ENCODE results near the gene CAPN12.
"Not testable (repeated sequence)": the region's sequence is repeated elsewhere in the genome, so short reads cannot be mapped to it uniquely, and the experiment has no call there.

CAPN12 gene

GRCh38 chr19:38770949-38771275 is 26.6 kb upstream of the CAPN12 start:
- not testable (repeated sequence) for DNase-seq

GRCh38 chr19:38770228-38770948 is 26.1 kb upstream of the CAPN12 start:
- DNase-seq: not testable (repeated sequence)

- DNase-seq: no peak
Observed at GRCh38 chr19:38769635-38770211, 25.4 kb upstream of the CAPN12 start.

DNA sequence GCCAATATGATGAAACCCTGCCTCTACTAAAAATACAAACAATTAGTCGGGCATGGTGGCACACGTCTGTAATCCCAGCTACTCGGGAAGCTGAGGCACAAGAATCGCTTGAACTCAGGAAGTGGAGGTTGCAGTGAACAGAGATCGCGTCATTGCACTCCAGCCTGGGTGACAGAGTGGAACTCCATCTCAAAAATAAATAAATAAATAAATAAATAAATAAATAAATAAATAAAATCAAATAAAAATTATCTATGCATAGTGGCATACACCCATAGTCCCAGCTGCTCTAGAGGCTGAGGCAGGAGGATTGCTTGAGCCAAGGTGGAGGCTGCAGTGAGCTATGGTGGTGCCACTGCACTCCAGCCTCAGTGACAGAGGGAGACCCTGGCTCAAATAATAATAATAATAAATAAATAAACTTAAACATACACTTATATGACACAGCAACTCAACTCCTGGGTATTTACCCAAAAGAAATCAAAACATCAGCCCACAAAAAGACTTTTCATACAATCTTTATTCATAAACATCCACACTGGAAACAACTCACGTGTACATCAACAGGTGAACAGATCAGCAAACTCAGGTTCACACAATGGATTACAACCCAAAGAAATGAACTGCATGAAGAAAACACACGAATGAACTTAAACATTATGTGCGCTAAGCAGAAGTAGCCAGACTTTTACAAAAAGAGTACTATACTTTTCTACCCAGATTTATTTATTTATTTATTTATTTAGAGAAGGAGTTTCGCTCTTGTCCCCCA is 22.2 kb upstream of the CAPN12 start:
- DNase-seq: no peak

DNA sequence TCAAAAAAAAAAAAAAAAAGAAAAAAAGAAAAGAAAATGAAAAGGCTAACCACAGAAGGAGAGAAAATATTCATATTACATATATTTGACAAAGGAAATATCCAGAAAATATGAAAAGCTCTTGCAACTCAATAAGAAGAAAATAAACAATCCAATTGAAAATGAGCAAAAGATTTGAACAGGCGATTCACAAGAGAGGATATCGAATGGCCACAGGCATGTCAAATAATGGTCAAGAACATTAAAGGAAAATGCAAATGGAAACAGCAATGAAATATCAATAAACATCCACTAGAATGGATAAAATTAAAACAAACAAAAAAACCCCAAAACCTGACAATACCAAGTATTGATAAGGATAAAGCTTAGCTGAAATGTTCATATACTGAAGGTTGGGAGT is 20.9 kb upstream of the CAPN12 start:
- no peak for DNase-seq

DNA sequence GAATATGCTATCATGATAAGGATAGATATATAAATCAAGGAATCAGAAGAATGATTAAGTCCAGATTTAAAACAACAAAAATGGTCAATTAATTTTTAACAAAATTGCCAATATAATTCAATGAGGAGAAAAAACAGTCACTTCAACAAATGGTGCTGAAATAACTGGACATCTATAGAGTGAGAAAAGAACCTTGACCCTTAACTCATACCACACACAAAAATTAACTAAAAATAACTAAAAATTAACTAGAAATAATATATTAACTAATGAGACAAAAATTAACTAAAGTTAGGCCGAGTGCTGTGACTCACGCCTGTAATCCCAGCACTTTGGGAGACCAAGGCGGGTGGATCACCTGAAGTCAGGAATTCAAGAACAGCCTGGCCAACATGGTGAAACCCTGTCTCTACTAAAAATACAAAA is 19.5 kb upstream of the CAPN12 start:
- no peak for DNase-seq

DNA sequence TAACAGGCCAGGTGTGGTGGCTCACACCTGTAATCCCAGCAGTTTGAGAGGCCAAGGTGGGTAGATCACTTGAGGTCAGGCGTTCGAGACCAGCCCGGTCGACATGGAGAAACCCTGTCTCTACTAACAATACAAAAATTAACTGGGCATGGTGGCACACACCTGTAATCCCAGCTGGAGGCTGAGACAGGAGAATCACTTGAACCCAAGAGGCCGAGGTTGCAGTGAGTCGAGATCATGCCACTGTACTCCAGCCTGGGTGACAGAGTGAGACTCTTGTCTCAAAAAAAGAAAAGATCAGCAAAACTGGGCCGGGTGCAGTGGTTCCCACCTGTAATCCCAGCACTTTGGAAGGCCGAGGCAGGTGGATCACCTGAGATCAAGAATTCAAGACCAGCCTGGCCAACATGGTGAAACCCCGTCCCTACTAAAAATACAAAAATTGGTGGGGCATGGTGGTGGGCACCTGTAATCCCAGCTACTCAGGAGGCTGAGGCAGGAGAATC is 17.7 kb upstream of the CAPN12 start:
- DNase-seq: not testable (repeated sequence)

GRCh38 chr19:38760805-38761517 is 16.7 kb upstream of the CAPN12 start:
- DNase-seq: not testable (repeated sequence)

- no peak for DNase-seq
Observed at GRCh38 chr19:38759590-38760003, 15.3 kb upstream of the CAPN12 start.

DNA sequence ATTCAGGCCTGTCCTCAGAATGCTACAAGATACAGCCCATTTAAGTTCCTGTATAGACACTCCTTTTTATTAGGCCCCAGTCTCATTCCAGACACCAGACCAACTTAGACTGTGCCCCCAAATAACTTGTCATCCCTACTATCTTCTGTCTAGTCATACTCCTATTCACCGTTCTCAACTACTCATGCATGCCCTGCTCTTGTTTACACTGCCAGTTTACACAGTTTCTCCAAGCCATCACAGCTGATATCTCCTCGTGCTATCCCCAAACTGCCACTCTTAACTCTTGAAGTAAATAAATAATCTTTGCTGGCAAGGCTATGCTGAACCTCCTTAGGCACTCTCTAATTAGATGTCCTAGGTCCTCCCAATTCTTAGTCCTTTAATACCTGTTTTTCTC is 9.9 kb upstream of the CAPN12 start:
- DNase-seq: not testable (repeated sequence)

DNA sequence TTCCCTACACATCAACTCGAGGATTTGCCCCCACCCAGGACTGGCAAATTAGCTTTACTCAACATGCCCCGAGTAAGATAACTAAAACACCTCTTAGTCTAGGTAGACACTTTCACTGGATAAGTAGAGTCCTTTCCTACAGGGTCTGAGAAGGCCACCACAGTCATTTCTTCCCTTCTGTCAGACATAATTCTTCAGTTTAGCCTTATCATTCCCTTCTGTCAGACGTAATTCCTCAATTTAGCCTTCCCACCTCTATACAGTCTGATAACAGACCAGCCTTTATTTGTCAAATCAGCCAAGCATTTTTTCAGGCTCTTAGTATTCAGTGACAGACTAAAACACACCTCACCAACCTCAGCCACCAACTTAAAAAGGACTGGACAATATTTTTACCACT is 9.5 kb upstream of the CAPN12 start:
- DNase-seq: not testable (repeated sequence)

DNA sequence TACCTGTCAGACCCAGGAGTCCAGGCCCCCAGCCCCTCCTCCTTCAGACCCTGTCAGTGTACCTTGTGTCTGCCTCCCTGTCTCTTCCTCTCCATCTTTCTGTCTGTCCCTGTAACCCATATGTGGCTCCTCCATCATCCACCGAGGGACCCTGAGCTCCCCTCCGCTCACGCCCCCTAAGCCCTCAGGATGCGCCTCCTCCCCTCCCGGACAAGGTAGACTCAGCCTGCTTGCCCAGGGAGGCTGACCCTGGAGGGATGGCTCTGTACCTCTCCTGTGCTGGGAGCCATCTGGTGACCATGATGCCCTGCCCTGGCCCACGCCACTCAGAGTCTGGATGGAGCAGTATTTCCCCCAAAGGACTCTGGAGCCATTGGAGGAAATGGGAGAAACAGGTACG is 1.0 kb upstream of the CAPN12 start:
- no peak for DNase-seq

- no peak for DNase-seq
Observed at GRCh38 chr19:38744874-38745273, 600 bp upstream of the CAPN12 start.

- DNase-seq: no peak
Observed at GRCh38 chr19:38743394-38744297, 628 bp downstream of the CAPN12 start.

GRCh38 chr19:38742906-38743305 is 1.4 kb downstream of the CAPN12 start:
- DNase-seq: no peak

GRCh38 chr19:38742296-38742695 is 2.0 kb downstream of the CAPN12 start:
- DNase-seq: no peak

DNA sequence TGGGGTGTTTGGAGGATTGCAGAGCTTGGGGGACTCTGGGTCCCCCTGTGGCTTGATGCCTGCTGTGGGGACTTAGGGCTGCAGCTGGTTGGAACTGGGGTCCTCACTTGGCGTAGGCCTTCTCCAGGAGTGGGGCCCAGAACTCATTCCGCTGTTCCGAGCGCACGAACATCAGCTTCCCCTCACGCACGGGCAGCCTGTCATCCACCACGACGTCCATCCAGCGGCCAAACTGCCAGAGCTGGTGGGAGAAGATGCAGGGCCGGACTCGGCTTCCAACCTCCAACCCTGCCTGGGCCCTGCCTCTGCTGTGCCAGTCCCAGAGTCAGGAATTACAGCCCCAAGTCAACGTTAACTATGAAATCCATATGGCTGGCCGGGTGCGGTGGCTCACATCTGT is 2.6 kb downstream of the CAPN12 start:
- DNase-seq: no peak

GRCh38 chr19:38740932-38741331 is 3.3 kb downstream of the CAPN12 start:
- no peak for DNase-seq

DNA sequence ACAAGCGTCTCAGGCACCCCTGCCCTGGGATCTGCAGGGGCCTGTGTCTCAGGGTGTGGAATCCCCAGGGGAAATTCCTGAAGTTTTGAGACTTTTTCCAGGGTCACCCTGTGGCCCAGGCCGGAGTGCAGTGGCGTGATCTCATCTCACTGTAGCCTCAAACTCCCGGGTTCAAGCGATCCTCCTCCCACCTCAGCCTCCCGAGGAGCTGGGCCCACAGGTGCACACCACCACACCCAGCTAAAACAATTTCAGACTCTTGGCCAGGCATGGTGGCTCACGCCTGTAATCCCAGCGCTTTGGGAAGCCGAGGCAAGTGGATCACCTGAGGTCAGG is 4.0 kb downstream of the CAPN12 start:
- DNase-seq: no peak

DNA sequence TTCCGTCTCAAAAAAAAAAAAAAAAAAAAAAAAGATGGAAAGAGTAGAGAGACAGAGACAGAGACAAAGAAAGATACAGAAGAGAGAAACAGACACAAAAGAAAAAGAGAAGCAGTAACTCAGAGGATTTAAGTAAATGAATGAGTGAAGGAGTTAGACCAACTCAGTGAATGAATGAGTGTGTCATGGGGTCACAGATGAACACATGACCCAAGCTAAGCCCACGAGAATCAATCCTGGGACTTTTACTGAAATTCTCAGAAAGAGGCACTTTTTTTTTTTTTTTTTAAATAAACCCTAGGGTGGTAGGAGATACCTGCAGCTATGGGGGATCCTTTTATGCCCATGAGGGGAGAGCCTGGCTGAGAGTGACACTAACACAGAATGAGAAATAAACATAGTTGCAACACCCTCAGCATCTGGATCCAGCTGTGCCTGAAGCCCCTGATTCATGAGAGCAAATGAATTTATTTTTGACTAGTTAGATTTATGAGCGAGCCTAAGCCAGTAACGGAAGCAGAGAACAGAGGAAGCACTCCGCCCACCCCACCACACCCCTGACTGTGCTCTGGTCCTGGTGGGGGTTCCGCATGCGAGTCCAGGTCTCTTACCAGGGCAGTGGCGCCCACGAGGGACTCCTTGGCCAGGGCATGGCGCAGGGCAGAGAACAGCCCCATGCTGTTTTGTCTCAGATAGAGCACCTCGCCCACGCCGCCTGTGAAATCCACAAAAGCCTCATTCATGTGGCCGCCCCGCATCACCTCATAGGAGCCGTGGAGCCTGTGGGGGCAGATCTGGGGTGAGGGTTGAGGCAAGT is 4.6 kb downstream of the CAPN12 start:
- no peak for DNase-seq

All from NCI-H1105 (cell line).